Measurements from ENCODE around the gene WDFY4. TPM values are rescaled to one million over a fixed set of nuclear protein-coding genes. Genes with fewer than 3 reads are reported as not detected.

WDFY4 gene
- total RNA-seq, 1 donor from 2014 or later: 26.5 TPM

DNA sequence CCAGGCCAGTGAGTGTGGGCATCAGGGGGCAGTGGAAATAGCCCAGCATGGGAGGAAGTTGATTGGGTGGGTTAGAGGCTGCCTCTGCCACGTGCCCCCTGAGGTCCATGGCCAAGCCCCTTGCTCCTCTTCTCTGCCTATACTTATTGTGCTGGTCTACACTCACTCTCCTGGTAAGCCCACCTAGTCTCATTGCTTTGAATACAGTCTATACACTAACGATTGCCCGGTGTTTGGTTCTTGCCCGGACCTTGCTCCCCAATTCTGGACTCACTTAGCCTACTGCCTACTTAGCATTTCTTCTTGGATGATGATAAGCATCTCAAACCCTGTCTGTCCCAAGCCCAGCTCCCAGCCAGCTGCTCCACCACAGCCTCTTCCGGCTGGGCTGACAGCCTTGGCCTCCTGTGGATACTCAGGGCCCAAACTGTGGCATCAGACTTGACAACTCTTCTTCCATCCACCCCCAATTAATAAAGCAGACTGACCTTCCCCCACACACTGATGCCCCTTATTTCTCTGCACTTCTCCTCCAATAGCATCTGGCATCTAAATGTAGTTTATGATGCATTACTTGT, 244.8 kb downstream of the WDFY4 start:
- H3K27ac ChIP-seq: no peak overlapping the region
- no peaks in the 10 kb centered on the region for H3K9me3 ChIP-seq
- peaks cover 6% of the 10 kb centered on the region for H3K4me1 ChIP-seq
- H3K4me3 ChIP-seq: no peak overlapping the region
- H3K27me3 ChIP-seq: no peaks in the 10 kb centered on the region
- TF ChIP-seq, protein P1, sequence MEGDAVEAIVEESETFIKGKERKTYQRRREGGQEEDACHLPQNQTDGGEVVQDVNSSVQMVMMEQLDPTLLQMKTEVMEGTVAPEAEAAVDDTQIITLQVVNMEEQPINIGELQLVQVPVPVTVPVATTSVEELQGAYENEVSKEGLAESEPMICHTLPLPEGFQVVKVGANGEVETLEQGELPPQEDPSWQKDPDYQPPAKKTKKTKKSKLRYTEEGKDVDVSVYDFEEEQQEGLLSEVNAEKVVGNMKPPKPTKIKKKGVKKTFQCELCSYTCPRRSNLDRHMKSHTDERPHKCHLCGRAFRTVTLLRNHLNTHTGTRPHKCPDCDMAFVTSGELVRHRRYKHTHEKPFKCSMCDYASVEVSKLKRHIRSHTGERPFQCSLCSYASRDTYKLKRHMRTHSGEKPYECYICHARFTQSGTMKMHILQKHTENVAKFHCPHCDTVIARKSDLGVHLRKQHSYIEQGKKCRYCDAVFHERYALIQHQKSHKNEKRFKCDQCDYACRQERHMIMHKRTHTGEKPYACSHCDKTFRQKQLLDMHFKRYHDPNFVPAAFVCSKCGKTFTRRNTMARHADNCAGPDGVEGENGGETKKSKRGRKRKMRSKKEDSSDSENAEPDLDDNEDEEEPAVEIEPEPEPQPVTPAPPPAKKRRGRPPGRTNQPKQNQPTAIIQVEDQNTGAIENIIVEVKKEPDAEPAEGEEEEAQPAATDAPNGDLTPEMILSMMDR (IDR thresholded peaks at IDR 0.05): no peak
- H3K36me3 ChIP-seq: no peaks in the 10 kb centered on the region
- no peak for DNase-seq
- intact Hi-C loops (cut with DNase I): no loop called here
- ATAC-seq: no peak

DNA sequence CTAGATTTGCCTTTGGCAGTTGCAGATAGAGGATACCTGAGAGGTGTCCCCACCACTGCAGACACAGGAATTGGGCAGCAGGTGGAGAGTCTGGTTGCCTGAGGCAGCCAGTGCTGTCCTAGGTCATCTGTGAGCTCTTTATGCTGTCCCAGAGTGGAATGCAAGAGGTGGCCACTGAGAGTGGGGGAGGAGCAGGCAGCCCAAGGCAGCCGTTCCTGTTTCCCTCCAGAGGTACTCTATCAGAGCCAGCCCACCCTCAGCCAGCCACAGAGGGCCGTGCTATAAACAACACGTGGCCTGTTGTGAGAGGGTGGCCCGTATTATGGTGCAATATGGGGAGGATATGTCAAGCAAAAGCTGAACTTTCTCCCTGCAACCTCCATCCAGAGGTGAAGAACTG, 246.5 kb downstream of the WDFY4 start:
- H3K27me3 ChIP-seq: no peaks in the 10 kb centered on the region
- peak; percentile 65 for ATAC-seq
- TF ChIP-seq, protein P1 (IDR thresholded peaks at IDR 0.05): no peak
- H3K9me3 ChIP-seq: no peaks in the 10 kb centered on the region
- H3K36me3 ChIP-seq: no peaks in the 10 kb centered on the region
- H3K27ac ChIP-seq: no peak overlapping the region
- no peak overlapping the region for H3K4me3 ChIP-seq
- H3K4me1 ChIP-seq: peaks cover 6% of the 10 kb centered on the region
- intact Hi-C loops (cut with DNase I): no loop called here
- no peak for DNase-seq

DNA sequence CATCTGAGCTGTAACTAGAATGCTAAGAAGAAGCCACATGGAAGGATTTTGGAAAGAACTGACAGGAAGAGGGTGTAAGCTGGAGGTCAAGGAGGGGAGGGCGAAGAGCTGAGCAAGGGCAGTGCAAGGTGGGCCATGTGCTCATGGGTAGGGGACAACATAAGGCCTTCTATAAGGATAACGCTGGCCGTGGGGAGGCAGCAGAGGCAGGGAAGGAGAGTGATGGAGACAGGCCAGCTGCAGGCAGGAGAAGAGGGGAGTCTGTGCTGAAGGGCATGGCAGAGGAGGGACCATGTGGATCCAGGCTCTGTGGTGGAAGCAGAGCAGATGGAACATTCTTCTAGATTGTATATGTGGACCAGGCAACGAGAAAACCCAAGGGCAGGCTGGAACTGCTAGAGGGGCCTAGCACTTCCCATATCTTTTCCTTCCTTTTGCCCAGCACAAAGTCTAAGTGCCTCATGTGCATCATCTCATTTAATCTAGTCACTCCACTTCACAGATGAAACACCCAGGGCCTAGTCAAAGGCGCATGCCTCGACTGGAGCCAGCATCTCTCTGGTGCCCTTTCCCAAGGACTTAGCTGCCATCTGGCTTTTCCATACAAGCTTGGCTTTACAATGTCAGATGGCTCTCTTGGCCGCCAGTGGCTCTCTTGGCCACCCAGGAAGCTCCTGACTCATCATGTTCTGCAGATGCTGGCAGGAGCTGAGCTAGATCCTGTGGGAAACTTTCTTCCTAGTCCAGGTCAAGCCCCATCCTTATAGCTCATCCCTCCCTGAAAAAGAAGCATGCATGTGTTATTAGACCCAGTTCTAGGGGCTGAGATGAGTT, 248.4 kb downstream of the WDFY4 start:
- intact Hi-C loops (cut with DNase I): no loop called here
- no peak for DNase-seq
- Histone ChIP-seq H3K4me3 (no peak overlapping the region), H3K36me3 (no peaks in the 10 kb centered on the region), H3K9me3 (no peaks in the 10 kb centered on the region), H3K27ac (no peak overlapping the region), H3K27me3 (no peaks in the 10 kb centered on the region), H3K4me1 (peaks cover 6% of the 10 kb centered on the region)
- TF ChIP-seq, protein P1 (IDR thresholded peaks at IDR 0.05): no peak
- ATAC-seq: no peak

DNA sequence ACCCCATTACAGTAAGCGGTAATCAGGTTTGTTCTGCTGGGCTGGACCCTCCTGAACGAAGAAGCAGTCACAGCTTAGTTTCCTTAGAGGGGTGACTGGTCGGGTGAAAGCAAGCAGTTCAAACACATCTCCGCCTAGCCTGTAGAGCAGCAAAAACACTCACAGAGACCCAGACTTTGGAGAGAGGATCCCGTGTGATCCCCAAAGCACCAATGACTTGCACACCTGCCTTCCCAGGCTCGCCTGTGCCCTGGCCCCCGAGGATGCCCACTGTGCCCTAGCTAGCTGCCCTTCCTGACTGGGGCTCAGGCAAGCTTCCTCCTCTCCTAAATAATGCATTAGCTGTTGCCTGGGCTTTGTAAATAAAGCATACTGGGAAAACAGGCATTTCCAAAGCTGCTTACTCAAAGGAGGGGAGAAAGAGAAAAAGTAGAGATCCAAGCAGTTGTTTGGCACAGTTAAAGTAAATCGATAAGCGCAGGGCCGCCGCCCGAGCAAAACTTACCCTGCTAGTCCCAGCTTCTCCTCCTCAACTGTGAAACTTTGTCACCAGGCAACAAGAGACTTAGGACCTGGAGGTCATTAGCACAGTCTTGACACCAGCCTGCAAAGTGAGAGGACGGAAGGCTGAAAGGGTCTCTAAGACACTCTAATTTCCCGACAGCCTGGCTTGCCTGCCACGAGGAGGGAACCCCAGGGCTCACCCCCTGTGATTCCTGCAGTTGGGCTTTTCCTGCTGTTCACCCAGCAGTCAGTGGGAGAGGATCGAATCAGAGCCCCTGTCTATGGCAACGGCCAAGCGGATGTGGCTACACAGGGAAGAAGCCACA, 250.2 kb downstream of the WDFY4 start:
- intact Hi-C loops (cut with DNase I): no loop called here
- Histone ChIP-seq H3K9me3 (no peaks in the 10 kb centered on the region), H3K4me3 (peak overlapping the region; percentile 26), H3K36me3 (no peaks in the 10 kb centered on the region), H3K27me3 (no peaks in the 10 kb centered on the region), H3K27ac (no peak overlapping the region), H3K4me1 (peaks cover 6% of the 10 kb centered on the region)
- DNase-seq (no peak), ATAC-seq (no peak)
- TF ChIP-seq, protein P1 (IDR thresholded peaks at IDR 0.05): no peak

DNA sequence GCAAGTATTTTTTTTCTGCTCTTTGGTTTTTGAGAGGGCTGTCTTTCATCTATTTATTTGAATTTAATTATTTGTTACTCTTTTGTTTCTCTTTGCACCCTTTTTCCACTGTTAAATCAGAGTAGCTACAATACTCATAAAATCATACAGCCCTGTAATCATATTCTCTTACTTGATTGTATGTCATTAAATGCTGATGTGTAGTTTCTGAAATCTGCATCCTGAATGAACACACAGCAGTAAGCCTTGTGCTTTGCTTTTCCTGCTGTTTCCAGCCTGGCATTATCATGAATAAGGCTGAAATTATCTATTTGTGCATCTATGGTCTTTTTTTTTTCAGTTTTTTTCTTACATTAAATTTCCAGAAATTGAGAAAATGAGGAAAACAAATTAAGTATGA, 250.9 kb downstream of the WDFY4 start:
- H3K27me3 ChIP-seq: no peaks in the 10 kb centered on the region
- TF ChIP-seq, protein P1 (IDR thresholded peaks at IDR 0.05): no peak
- intact Hi-C loops (cut with DNase I): no loop called here
- DNase-seq (no peak), ATAC-seq (no peak)
- no peak overlapping the region for H3K4me3 ChIP-seq
- H3K9me3 ChIP-seq: no peaks in the 10 kb centered on the region
- H3K27ac ChIP-seq: no peak overlapping the region
- no peaks in the 10 kb centered on the region for H3K36me3 ChIP-seq
- H3K4me1 ChIP-seq: peaks cover 6% of the 10 kb centered on the region

Measured in upper lobe of right lung (tissue), 1 donor.